NCI-H69 (cell line): ENCODE data around the gene DHX32.
"Not testable (repeated sequence)": the region's sequence is repeated elsewhere in the genome, so short reads cannot be mapped to it uniquely, and the experiment has no call there.

ENCODE experiments used
- DNase-seq: peaks from one replicate; lab custom pipeline; 2025; lab: John Stamatoyannopoulos, UW

Gene DHX32

DNA sequence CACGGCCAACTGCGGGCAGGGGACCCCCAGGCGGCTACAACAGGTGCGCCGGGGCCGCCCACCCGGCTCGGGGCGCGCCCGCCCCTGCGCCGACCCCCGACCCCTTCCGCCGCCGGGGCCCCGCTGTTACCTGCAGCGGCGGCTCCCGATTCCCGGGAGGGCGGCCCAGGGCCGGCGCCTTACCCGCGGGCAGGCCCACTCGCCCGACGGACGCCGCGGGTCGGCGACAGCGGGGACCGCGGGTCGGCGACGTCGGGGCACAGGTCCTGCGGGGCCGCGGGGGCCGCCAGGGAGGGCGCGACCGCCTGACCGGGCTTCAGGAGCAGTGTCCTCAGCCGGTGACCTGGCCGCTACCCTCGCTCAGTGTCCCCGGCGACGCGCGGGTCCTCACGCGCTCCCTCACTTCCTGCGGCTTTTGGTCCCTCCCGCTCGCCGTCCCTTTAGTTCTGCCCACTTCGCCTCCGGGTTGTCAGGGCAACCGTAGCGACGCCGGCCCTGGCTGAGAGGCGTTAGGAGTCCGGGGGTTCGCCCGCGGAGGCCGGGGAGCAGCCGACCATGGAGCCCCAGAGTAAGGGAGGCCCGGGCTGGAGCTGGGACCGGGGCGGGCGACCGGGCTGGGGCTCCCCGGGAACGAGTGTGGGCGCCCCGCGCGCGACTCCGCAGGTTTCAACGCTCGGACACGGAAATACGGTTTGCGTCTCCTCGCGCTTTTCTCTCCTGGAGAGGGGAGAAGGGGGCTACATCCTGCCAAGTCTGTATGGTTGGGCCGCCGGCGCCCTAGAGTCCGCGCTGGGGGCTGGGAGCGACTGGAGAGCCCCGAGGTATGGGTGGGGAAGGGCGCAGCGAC, 15.2 kb upstream of the DHX32 start, which contains the start of gene FANK1:
Gene FANK1 (plus strand): TSS at position 477 of the 847 bp plus-strand sequence. CDS start 79 bp downstream, at position 556.
- peak; percentile 81 for DNase-seq

DNA sequence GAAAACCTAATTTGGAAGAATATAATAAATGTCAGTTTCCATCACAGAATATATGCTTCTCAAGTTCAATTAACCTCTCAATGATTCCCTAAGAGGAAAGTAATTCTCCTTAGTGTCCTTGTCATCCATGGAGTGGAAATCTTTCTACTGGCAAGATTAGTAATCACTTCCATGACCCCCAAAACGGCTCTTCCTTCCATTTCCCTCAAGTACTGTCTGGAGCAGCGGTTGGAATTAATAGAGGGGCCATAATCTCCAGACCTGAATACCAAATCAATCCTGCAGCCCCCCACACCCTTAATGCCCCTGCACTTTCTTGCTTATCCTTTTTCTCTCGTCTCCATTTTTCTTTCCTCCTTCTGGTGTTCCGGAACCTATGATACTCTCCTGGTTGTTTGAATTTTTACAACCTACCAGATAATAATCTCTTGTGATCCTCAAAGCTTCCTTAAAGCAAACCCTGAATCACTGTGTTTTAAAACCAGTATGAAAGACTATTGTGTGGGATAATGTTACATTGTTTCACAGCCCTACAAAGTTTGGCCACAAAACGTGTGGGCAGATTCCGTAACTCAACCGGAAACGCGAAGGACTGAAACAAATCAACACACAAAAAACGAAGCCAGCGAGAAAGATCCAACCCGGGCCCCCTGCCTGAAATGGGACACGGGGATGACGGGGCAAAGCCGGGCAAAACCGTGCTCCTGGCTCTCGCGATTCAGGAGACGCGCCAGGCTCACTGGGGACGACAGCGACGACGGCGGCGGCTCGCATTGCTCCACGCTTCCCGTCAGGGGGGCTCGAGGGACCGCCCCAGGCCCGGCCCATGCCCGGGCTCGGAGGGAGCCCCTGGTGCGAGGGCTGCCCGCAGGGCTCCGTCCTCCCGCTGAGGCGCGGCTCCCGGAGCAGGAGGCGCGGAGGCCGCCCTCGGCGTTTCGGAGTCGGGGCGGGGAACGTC, 14.3 kb upstream of the DHX32 start:
- peak; percentile 39 for DNase-seq

DNA sequence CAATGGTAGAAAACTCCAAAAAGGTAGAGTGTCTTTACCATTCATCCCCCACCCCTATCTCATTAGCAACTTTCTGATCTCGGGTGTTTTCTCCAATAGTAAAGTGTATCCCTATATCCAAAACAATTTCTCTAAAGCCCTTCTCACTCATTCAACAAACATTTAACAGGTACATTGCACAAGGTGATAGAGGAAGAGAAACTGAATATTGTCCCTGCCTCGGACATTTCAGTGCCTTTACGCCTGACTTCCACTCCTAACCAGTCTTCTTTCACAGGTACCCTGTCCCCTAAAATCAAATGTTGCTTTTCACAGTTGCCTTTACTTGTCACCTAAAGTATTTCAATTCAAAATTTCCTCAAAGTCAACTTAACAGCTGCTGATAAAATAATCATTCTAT, 13.1 kb upstream of the DHX32 start:
- not testable (repeated sequence) for DNase-seq

DNA sequence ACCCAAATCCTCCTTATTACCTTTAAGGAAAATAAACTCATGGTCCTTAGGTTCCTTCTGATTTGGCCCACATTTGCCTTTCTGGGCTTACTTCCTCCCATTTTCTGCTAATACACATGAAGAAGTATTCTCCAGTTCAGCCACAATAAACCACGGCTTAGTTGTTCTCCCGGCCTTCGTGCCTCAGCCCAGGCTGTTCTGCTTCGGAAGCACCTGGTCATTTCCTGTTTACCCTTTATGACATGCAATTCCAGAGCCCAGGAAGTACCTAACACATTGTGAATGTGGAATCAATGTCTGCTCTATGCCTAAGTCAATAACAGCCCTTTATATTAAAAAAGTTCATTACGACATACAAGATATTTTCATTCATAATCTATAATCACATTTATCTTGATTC, 11.3 kb upstream of the DHX32 start:
- DNase-seq, result not testable (repeated sequence)

DNA sequence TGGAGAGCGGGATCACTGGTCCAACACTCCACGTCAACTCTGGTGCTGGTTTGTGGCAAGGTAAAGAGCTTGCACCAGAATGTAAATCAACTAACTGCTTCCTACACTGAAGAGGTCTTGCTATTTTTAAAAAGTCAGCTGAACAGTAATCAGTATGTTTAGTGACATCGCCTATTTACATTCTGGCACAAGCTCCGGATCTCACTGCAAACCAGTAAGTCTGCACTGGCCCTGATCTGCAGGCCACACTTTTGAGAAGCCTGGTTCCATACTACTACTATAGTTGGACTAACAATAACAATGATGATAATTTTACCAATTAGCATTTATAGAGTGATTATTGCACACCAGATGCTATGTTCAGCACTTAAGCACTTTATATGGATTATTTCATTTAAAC, 8.3 kb upstream of the DHX32 start:
- not testable (repeated sequence) for DNase-seq

DNA sequence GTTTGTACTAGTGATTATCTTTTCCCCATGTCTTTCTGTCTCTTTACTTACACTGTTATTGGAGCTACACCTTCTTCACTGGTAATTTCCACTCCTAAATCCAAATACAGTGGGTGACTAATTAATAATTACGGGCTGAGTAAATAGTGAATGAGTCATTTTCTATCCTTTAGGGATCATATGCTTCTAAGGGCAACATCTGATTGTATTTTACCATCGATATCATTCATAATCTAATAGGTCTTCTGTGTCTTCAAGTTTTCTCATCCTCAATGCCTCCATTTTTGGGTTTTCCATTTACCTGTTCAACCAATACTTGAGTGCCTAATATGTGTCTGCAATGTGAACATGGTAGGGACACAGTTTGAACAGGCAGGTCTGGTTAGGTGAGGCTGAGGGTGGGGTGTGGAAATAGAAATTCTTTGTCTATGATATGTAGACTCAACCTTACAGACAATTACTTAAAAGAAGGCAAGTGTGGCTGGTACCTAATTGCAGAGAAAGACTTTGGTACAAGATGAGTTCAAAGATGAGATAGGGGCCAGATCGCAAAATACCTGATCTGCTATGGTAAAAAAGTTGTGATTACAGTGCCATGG, 5.9 kb upstream of the DHX32 start:
- DNase-seq, result no peak

DNA sequence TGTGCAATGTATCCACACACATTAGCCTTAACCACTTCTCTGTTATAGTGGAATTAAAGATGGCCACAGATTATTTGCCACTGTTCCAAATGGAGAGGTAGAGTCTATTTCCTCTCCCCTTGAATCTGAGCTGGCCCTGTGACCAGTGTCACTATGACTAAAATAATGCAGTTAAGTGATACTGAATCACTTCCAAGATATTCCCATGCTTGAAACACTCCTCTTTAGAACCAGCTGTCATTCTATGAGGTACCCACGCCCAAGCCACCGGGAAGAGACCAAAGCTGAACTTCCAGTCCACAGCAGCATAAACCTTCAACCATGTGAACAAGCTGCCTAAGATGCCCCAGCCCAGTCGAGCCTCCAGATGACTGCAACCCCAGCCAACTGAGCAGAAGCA, 2.1 kb upstream of the DHX32 start:
- no peak for DNase-seq

DNA sequence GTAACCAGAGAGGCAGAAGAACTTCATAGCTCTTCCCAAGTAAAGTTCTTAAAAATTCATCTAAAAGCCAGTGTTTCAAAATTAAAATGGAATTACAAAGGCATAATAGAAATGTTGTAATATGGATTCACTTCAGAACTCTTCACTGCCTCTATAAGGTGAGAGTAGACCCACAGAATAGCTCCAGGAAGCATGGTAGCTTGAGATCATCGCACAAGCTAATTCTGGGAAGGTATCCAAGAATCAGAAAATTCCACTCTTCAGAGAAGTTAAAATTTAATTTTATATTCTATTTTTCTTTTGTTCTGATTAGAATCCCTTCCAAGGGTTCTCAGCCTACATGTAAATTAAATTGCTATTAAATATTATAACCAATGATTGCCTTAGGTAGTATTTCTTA, 1.5 kb upstream of the DHX32 start:
- no peak for DNase-seq

DNA sequence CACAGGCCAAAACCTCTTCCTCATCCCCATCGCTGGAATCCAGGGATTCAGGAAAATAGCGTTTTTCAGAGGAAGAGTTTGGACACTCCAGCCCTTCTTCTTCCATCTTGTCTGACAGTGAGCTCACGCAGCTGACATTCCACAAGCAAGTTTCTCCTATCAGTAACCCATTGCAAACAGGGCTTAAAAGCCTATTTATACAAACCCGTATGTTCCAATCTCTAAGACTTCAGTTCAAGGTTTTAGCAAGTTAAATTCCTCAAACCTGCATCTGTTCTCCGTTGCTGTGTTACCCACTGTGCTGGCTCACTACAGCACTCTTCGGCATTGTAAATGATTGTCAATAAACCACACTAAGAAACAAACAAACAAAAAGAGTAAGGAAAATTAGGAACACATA, 373 bp downstream of the DHX32 start:
- DNase-seq, result no peak

DNA sequence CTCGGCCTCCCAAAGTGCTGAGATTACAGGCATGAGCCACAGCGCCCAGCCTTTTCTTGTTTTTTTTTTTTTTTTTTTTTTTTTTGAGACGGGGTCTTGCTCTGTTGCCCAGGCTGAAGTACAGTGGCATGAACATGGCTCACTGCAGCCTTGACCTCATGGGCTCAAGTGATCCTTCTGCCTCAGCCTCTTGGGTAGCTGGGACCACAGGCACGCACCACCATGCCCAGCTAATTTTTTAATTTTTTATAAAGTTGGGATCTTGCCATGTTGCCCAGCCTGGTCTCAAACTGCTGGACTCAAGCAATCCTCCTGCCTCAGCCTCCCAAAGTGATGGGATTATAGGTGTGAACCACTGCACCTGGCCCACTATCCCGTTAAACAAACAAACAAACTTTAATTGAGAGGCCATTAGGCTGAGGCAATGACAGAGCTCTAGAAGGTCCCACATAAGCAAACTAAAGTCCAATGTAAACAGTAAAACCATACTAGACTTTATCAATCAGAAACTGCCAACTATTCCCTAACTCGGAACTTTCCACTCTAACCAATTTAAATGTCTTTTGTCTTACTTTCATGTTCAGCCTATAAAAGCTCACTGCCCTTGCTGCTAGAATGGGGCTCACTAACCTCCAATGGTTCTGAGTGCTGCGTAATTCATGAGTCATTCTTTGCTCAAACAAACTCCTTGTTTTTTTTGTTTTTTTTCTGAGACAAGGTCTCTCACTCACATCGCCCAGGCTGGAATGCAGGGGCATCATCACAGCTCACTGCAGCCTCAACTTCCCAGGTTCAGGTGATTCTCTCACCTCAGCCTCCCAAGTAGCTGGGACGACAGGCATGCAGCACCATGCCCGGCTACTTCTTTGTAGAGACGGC, 1.9 kb downstream of the DHX32 start:
- DNase-seq, result no peak

DNA sequence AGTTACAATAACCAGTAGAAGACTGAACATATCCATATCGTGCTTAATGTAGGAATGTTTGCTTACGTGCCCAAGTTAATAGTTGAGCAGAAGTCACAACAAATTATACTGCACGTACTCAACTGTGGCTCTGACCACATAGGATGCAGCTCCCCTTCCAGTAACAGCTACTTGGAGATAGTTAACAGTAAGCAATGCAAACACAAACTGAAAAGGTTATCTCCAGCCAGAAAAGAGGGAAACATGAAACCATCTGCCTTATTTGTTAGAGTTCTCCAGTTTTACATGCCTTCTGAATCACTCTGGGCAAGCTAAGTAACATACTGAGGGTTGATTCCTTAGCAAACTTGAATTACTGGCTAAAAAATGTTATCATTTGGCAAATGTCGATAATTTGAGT, 9.8 kb downstream of the DHX32 start:
- DNase-seq, result no peak

DNA sequence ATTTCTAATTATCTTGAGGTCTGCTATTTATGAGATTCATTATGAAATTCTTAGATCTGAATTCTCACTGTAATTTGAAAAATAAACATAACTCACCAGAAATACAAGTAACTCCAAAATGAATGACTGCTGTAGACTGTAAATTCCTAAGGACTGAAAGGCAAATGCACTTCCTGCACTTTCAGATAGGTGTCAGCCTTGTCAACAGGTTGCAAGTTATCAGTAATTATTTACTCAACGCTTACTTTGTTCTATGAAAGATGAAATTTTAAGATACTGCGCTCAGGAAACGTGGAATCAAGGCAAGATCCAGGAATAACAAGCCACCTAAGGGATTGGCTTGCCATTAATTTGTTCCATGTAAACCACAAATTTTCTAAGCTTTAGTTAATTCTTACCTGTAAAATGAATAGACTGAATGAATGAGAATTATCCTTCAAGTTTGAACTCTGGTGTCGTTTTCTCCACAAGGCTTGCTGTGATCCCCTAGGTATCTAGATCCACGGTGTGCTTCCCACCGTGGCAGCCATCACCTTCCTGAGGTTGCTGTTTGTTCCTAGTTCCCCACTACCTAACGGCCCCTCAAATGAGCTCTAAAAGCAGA, 12.6 kb downstream of the DHX32 start:
- peak; percentile 35 for DNase-seq

DNA sequence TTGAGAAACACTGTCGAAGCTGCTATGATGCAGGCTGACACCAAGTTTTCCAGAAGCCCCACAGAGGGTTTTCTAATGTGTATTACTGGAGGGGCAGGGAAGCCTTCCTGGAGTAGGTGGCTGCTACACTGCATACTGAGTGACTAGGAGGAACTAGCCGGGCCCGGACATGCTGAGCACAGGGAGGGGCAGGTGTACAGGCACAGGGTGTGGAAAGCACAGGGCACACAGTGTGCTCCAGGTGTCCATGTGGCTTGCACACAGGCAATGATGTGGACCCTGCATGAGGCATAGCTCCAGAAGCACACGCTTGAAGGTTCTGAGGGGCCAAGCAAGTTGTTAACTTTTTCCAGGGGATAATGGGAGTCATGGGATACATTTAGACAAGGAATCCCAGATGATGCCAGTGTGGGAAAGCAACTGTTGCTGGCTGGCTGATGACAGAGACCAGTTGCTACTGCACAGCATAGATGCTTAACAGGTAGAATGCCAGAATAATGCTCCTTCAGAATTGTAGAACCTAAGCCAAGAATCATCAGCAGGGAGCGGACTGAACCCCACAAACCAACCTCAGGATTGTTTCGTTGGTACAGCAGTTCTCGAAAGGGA, 14.6 kb downstream of the DHX32 start:
- no peak for DNase-seq

DNA sequence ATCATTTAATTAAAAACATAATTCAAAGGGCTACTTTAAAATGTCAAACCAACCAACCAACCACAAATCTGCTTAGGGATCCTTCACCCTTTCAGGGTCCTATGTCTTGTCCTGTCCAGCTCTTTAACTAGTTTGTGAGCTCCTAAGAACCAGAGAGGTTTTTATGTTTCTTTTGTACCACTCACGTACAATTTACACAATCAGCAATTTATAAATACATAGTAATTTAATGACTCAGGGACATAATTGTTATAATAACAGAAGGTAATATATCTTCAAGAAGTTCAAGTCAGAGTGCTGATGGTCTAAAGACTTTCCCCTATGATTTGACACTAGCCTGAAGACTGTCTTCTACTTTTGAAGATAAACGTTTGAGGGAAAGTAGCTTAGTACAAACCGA, 16.0 kb downstream of the DHX32 start:
- no peak for DNase-seq

DNA sequence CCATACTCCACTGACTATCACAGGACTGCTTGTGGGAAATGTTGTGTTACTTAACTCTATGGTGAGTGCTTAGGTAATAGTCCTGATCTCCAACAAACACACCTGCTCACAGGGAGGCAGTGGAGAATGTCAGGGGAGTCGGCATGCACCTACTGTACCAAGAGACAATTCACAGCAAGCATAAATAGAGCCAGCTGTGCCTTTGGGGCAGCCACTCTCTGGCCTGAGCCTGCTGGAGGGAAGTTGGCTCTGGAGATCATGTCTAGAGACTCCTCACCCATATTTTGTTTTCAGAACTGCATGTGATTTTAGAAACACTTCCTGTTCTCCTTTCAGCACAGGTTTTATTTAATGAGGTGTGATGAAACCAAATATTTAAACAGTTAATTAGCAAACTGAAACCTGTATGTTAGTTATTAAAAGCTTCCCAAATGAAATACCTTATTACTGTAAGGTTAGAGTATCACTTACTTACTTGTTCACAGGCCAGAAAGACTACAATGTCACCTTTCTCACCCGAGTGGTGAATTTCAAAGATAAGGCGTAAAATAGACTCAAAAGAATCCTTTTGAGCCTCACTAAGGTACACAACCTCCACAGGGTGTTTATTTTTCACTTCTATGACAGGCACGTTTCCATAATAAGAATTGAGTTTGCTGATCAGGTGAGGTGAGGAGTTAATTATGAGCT, 21.8 kb downstream of the DHX32 start:
- DNase-seq, result peak; percentile 87

DNA sequence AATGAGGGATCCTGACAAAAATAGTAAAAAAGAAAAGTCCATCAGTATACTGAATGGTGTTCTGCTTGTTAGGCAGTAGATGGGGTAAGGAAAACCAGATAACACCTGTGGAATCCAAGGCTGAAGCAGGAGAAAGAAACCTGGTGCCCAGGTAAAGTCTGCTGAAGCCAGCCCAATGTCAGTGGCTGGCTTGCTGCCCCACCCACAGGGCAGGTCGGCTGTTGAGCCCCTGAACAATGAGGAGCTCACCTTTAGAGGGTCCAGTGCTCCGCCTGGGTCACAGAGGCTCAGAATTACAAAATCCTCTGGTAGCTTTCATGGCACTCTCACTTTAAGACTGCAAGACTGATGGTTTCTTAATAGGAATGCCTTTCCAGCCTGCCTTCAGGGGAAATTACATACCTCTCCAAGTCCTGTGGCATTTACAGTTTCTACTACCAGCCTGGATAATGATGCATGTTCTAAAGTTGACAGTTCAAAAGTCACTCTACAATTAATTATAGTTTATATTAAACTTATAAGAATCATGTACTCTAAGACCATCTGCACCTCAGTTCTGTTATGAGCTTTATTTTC, 23.8 kb downstream of the DHX32 start:
- DNase-seq, result no peak

DNA sequence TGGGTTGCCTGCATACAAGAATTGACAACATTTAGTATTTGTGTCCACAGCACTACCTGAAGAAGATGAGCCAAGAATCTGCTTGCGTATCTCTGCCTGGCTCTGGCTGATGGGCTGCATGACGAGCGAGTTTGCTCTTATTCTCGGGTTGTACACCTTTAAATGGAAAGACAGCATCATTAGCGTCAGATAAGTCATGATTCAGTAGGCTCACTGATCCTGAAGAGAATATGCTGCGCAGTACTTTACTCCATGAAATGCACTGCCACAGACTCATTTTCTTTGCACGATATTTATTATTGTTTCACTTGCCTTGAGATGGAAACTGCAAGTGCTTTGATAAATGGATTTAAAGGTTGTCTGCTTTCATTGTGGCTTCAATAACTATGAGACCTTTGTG, 28.6 kb downstream of the DHX32 start:
- DNase-seq, result no peak

DNA sequence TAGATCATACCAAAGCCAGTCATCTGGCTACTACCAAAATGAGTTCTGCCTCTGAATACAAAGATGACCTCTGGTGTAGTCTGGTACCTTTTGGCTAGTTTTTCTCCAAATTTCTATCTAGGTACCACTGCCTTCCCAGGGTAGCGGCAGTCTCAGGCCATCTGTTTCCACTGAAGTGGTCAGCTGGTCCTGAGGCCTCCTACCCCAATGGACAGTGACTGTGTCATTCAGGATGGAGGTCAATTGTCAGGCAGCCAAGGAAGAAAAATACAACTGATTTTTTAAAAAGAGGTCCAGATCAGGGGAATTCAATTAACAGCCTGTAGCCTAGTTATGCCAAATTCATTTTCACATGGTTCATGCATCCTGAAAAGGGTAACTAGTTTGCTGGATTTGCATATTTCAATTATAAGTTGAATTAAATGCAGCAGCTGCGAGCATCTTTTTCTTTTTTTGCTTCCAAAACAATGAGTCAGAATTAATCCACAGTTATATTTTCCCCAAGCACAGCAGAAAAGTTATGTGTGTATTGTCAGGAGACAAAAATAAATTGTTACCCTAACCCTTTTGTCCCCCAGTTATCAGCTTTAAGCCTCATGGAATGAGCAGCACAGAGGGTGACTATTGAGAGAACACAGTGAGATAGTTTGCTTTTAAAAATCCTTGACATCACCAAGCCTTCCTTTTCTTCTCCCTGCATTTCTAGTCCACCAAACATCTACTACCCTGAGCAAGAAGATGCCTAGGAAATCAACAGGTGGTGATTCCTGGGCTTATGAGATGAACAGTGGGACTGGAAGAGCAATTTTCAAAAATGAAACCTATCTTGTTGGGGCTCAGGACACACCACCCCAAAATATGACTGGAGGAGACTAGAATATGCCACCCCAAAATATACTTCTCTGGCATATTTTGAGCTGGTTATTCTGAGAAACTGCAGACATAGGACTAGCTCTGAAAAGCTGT, 30.0 kb downstream of the DHX32 start:
- DNase-seq, result no peak
